ENCODE results near the gene ZNF48.

- no peak for TF ChIP-seq POLR2A (IDR thresholded peaks at IDR 0.05)
- TF ChIP-seq, protein P1, sequence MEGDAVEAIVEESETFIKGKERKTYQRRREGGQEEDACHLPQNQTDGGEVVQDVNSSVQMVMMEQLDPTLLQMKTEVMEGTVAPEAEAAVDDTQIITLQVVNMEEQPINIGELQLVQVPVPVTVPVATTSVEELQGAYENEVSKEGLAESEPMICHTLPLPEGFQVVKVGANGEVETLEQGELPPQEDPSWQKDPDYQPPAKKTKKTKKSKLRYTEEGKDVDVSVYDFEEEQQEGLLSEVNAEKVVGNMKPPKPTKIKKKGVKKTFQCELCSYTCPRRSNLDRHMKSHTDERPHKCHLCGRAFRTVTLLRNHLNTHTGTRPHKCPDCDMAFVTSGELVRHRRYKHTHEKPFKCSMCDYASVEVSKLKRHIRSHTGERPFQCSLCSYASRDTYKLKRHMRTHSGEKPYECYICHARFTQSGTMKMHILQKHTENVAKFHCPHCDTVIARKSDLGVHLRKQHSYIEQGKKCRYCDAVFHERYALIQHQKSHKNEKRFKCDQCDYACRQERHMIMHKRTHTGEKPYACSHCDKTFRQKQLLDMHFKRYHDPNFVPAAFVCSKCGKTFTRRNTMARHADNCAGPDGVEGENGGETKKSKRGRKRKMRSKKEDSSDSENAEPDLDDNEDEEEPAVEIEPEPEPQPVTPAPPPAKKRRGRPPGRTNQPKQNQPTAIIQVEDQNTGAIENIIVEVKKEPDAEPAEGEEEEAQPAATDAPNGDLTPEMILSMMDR (IDR thresholded peaks at IDR 0.05), result no peak
- no peak for TF ChIP-seq EP300 (IDR thresholded peaks at IDR 0.05)
These were observed 23.0 kb upstream of the ZNF48 start for GRCh38 chr16:30372038-30372712.

All from tibial nerve (tissue), 4 donors.